AG10803 (cell line): ENCODE measurements around the gene SLC43A1.
"Not testable (repeated sequence)": the region's sequence is repeated elsewhere in the genome, so short reads cannot be mapped to it uniquely, and the experiment has no call there.

Experiments
- DNase-seq: peaks from one replicate; pipeline ENCODE4 v3.0.0; 2010; ENCODE audit warnings: low read depth
- H3K4me3 ChIP-seq: 2 replicates; pipeline ENCODE4 v1.5.1; 2011; ENCODE audit warnings: mild to moderate bottlenecking, low read length, control low read depth
- TF ChIP-seq, protein P1 (sequence below): conservative IDR thresholded peaks from 2 replicates; pipeline ENCODE4 v1.5.1; 2011; ENCODE audit warnings: mild to moderate bottlenecking, low read length, control low read depth, inconsistent platforms

Gene SLC43A1

DNA sequence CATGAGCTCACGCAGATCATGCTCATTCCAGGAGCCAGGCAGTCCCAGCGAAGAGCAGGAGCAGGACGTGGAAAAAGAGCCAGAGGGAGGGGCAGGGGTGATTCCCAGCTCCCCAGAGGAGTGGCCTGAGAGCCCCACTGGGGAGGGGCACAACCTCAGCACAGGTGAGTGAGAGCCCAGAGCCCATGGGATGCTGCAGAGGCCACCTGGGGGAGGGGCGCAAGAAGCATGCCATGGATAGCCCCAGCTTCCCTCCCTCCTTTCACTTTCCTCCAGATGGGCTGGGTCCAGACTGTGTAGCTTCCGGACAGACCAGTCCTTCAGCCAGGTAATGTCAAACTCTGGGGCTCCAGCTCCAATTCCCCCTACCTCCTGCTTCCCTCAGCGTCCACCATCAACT lies 28.1 kb upstream of the SLC43A1 start:
- TF ChIP-seq, protein P1, sequence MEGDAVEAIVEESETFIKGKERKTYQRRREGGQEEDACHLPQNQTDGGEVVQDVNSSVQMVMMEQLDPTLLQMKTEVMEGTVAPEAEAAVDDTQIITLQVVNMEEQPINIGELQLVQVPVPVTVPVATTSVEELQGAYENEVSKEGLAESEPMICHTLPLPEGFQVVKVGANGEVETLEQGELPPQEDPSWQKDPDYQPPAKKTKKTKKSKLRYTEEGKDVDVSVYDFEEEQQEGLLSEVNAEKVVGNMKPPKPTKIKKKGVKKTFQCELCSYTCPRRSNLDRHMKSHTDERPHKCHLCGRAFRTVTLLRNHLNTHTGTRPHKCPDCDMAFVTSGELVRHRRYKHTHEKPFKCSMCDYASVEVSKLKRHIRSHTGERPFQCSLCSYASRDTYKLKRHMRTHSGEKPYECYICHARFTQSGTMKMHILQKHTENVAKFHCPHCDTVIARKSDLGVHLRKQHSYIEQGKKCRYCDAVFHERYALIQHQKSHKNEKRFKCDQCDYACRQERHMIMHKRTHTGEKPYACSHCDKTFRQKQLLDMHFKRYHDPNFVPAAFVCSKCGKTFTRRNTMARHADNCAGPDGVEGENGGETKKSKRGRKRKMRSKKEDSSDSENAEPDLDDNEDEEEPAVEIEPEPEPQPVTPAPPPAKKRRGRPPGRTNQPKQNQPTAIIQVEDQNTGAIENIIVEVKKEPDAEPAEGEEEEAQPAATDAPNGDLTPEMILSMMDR, result no peak
- no peak overlapping the region for H3K4me3 ChIP-seq
- no peak for DNase-seq

- DNase-seq, result no peak
- TF ChIP-seq, protein P1, result no peak
- H3K4me3 ChIP-seq, result no peak overlapping the region
Measured at GRCh38 chr11:57542582-57542981, 27.1 kb upstream of the SLC43A1 start.

DNA sequence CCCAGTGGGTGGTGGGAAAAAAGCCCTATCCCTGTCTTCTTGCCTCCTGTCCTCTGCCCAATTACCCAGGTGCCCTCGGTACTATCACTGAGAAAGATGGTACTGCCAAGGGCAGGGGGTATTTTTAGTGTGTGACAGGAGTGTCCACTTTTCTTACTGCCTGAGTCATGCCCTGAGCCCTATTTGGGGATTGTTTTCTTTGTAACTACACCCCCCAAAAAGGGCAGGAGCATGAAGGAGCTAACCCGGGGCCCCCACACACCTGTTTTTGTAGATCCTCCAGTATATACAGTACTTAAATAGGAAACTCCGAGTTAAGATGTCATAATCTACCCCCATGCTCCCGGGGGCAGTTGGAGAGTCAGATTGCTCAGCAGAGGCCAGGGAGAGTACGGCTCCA lies 25.7 kb upstream of the SLC43A1 start:
- TF ChIP-seq, protein P1, result no peak
- H3K4me3 ChIP-seq, result no peak overlapping the region
- no peak for DNase-seq

GRCh38 chr11:57539342-57539741 lies 23.8 kb upstream of the SLC43A1 start:
- TF ChIP-seq, protein P1, result no peak

DNA sequence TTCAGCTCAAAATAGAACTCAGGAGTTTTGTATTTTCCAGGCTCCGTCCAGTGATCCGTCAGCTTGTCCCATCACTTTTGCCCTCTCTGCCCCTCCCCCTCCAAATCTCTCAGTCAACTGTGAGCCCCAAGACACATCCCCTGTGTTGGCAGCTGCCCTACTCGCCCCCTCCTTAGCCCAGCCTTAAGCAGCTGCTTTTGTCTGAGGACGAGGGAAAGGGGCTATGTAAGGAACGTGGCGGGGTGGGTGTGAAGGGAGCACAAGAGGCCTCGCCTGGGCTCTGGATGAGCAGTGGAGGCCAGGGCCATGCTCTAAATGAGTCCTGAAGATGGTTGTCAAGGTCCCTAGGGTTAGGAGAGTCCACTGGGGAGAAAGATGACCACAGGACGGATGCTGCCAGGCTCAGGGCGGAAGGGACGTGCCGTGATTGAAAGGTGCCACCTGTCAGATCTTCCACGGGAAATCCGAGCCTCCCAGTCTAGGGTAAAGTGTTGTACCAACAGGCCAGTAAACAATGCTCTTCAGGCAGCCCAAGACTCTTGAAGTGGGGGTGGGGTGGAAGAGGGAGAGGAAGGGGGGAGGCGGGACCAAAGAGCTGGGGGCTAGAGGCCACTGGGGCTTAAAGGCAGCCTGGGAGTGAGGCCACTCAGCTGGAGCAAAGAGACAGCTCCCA lies 21.6 kb upstream of the SLC43A1 start, which contains the start of gene SMTNL1:
Gene SMTNL1, plus strand, starts transcription at position 649 of the 673 bp plus-strand sequence. CDS start 5,048 bp downstream, outside the sequence.
- TF ChIP-seq, protein P1, result no peak
- no peak for DNase-seq
- H3K4me3 ChIP-seq, result no peak within 1 kb of the TSS

More at GRCh38 chr11:57539342-57539741, 23.8 kb upstream of the SLC43A1 start:
- H3K4me3 ChIP-seq, result no peak overlapping the region
- no peak for DNase-seq

DNA sequence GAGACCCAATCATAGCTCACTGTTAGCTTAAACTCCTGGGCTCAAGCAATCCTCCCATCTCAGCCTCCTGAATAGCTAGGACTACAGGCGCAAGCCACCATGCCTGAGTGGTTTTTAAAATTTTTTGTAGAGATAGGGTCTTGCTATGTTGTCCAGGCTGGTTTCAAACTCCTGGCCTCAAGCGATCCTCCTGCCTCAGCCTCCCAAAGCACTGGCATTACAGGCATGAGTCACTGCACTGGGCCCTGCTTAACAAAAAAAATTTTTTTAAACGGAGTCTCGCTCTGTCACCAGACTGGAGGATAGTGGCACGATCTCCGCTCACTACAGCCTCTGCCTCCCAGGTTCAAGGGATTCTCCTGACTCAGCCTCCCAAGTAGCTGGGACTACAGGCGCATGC lies 18.9 kb upstream of the SLC43A1 start:
- DNase-seq, H3K4me3 ChIP-seq: not testable (repeated sequence)

GRCh38 chr11:57530596-57531507 lies 15.3 kb upstream of the SLC43A1 start, which contains the start of gene TIMM10:
Gene TIMM10 (minus strand): TSS chr11:57530754. CDS start chr11:57530189, 565 bp downstream.
- H3K4me3 ChIP-seq, result peak within 1 kb of the TSS; percentile 95
- peak; percentile 96 for DNase-seq
- TF ChIP-seq, protein P1, result no peak; the same call in 1 of the 2 replicates
